ENCODE data around the gene WDR27.

Gene WDR27

DNA sequence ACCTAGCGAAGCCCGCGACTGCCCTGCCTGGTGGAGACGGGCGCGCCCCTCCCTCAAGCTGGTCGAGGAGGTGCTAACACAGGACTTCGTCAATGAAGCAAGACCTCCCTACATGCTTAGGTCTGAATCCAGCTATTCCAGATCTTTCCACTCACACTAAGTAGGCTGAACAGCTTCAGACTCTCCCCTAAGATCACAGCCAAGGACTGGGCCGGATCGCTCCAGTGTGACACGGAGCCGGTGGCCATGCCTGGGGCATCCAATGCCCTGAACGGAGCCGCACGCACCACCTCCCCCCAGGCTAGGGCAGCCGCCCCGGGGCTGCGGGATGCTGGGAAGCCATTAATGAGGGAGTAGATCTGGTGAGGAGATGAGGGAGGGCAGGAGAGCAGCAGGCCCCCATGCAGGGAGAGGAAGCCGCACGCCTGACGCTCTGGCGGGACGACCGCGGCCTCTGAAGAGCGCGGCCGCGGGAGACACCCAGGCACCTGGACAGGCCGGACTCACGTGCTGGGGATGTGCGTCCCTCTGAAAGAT lies 200.0 kb downstream of the WDR27 start (continued):
- TF ChIP-seq SCRT2 (tag by site-specific recombination; IDR thresholded peaks at IDR 0.05) (no peak), ZEB2 (tag by site-specific recombination; IDR thresholded peaks at IDR 0.05) (no peak), ZNF629 (tag by site-specific recombination; IDR thresholded peaks at IDR 0.05) (no peak), ZNF302 (tag by site-specific recombination; IDR thresholded peaks at IDR 0.05; ENCODE audit: low read depth) (no peak)

DNA sequence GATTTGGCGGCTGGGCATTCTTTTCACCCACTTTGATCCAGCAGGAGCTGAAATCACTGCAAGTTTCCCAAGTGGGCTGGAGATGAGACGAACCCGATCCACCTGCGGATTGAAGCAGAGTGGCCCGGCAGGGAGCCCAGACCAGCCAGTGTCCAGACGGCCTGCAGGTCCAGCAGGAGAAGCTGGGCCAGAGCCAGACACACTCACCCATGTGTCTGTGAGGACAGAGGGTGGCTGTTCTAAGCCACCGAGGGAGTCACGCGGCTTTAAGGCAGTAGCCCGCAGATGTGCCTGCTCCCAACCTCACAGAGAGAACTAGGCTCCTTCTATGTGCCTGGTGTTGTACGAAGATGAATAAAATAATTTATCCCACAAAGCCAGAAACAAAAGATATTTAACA lies 200.7 kb downstream of the WDR27 start:
- no peaks in the 10 kb centered on the region for H3K9me3 ChIP-seq (ENCODE audit: control insufficient read depth, insufficient read depth, low read depth, low read length)
- ChIA-PET CTCF (no interaction called here), POLR2A (no interaction called here)
- H3K4me3 ChIP-seq (ENCODE audit: low read depth, low read length) = no peak overlapping the region
- H3K27ac ChIP-seq (ENCODE audit: extremely low read depth, low read depth, low read length) = no peak overlapping the region
- H3K36me3 ChIP-seq (ENCODE audit: control insufficient read depth in 2 of 2, insufficient read depth in 1 of 2, low read length in 2 of 2) = no peaks in the 10 kb centered on the region
- H3K4me1 ChIP-seq (ENCODE audit: control insufficient read depth, insufficient read depth, low read length) = no peaks in the 10 kb centered on the region
- TF ChIP-seq, protein P1, sequence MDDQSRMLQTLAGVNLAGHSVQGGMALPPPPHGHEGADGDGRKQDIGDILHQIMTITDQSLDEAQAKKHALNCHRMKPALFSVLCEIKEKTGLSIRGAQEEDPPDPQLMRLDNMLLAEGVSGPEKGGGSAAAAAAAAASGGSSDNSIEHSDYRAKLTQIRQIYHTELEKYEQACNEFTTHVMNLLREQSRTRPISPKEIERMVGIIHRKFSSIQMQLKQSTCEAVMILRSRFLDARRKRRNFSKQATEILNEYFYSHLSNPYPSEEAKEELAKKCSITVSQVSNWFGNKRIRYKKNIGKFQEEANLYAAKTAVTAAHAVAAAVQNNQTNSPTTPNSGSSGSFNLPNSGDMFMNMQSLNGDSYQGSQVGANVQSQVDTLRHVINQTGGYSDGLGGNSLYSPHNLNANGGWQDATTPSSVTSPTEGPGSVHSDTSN (CRISPR knock-in tag; IDR thresholded peaks at IDR 0.05) = no peak
- TF ChIP-seq, protein P2, sequence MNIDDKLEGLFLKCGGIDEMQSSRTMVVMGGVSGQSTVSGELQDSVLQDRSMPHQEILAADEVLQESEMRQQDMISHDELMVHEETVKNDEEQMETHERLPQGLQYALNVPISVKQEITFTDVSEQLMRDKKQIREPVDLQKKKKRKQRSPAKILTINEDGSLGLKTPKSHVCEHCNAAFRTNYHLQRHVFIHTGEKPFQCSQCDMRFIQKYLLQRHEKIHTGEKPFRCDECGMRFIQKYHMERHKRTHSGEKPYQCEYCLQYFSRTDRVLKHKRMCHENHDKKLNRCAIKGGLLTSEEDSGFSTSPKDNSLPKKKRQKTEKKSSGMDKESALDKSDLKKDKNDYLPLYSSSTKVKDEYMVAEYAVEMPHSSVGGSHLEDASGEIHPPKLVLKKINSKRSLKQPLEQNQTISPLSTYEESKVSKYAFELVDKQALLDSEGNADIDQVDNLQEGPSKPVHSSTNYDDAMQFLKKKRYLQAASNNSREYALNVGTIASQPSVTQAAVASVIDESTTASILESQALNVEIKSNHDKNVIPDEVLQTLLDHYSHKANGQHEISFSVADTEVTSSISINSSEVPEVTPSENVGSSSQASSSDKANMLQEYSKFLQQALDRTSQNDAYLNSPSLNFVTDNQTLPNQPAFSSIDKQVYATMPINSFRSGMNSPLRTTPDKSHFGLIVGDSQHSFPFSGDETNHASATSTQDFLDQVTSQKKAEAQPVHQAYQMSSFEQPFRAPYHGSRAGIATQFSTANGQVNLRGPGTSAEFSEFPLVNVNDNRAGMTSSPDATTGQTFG (tag by site-specific recombination; IDR thresholded peaks at IDR 0.05; ENCODE audit: borderline replicate concordance) = no peak
- TF ChIP-seq ZFP69B (tag by site-specific recombination; IDR thresholded peaks at IDR 0.05) = no peak
- TF ChIP-seq ZNF140 (tag by site-specific recombination; IDR thresholded peaks at IDR 0.05) = no peak
- no peak for TF ChIP-seq KLF7 (tag by site-specific recombination; IDR thresholded peaks at IDR 0.05; ENCODE audit: borderline replicate concordance)
- TF ChIP-seq, protein P3, sequence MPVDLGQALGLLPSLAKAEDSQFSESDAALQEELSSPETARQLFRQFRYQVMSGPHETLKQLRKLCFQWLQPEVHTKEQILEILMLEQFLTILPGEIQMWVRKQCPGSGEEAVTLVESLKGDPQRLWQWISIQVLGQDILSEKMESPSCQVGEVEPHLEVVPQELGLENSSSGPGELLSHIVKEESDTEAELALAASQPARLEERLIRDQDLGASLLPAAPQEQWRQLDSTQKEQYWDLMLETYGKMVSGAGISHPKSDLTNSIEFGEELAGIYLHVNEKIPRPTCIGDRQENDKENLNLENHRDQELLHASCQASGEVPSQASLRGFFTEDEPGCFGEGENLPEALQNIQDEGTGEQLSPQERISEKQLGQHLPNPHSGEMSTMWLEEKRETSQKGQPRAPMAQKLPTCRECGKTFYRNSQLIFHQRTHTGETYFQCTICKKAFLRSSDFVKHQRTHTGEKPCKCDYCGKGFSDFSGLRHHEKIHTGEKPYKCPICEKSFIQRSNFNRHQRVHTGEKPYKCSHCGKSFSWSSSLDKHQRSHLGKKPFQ (tag by site-specific recombination; IDR thresholded peaks at IDR 0.05) = no peak
- TF ChIP-seq ZSCAN23 (tag by site-specific recombination; IDR thresholded peaks at IDR 0.05) = no peak

DNA sequence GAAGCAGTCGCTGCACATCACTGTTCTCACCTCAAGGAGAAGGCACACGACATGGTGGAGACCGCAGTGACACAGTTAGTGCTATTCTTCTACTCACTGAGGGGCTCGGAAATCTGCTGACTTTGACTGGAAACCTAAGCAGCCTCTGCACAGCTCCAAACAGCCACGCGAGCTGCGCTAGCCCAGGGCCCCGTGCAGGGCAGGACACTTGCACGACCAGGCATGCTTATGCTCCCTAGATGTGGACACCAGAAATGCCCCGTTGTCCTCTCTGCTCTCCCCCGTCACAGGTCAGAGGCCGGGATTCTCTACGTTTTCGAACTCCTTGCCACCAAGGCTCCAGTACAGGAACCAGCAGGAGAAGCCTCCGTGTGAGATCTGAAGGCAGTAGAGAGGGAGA lies 201.1 kb downstream of the WDR27 start:
- Histone ChIP-seq H3K9me3 (ENCODE audit: control insufficient read depth, insufficient read depth, low read depth, low read length) (no peaks in the 10 kb centered on the region), H3K36me3 (ENCODE audit: control insufficient read depth in 2 of 2, insufficient read depth in 1 of 2, low read length in 2 of 2) (no peaks in the 10 kb centered on the region), H3K4me1 (ENCODE audit: control insufficient read depth, insufficient read depth, low read length) (no peaks in the 10 kb centered on the region), H3K4me3 (ENCODE audit: low read depth, low read length) (no peak overlapping the region), H3K27ac (ENCODE audit: extremely low read depth, low read depth, low read length) (no peak overlapping the region)
- ChIA-PET POLR2A (no interaction called here), CTCF (interaction anchor here (0.7 kb wide), 1 partner anchor 14 kb away, joined by 3 read pairs; no protein-coding TSS in a partner anchor)
- TF ChIP-seq HOXD13 (CRISPR knock-in tag; IDR thresholded peaks at IDR 0.05; ENCODE audit: borderline replicate concordance) (no peak), ZNF664 (tag by site-specific recombination; IDR thresholded peaks at IDR 0.05) (no peak), ZNF311 (tag by site-specific recombination; IDR thresholded peaks at IDR 0.05; ENCODE audit: borderline replicate concordance) (no peak), IKZF3 (tag by site-specific recombination; IDR thresholded peaks at IDR 0.05) (no peak), SCRT2 (tag by site-specific recombination; IDR thresholded peaks at IDR 0.05) (no peak), ZNF266 (tag by site-specific recombination; IDR thresholded peaks at IDR 0.05; ENCODE audit: low read depth) (no peak), KLF16 (tag by site-specific recombination; IDR thresholded peaks at IDR 0.05) (no peak), GLI2 (tag by site-specific recombination; IDR thresholded peaks at IDR 0.05; ENCODE audit: borderline replicate concordance, low read depth) (no peak), HOXA7 (CRISPR knock-in tag; IDR thresholded peaks at IDR 0.05; ENCODE audit: borderline replicate concordance) (no peak), ZNF747 (tag by site-specific recombination; IDR thresholded peaks at IDR 0.05) (no peak), REPIN1 (tag by site-specific recombination; IDR thresholded peaks at IDR 0.05; ENCODE audit: low read depth) (no peak)
- TF ChIP-seq, protein P4, sequence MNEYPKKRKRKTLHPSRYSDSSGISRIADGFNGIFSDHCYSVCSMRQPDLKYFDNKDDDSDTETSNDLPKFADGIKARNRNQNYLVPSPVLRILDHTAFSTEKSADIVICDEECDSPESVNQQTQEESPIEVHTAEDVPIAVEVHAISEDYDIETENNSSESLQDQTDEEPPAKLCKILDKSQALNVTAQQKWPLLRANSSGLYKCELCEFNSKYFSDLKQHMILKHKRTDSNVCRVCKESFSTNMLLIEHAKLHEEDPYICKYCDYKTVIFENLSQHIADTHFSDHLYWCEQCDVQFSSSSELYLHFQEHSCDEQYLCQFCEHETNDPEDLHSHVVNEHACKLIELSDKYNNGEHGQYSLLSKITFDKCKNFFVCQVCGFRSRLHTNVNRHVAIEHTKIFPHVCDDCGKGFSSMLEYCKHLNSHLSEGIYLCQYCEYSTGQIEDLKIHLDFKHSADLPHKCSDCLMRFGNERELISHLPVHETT (tag by site-specific recombination; IDR thresholded peaks at IDR 0.05) = no peak
- TF ChIP-seq, protein P5, sequence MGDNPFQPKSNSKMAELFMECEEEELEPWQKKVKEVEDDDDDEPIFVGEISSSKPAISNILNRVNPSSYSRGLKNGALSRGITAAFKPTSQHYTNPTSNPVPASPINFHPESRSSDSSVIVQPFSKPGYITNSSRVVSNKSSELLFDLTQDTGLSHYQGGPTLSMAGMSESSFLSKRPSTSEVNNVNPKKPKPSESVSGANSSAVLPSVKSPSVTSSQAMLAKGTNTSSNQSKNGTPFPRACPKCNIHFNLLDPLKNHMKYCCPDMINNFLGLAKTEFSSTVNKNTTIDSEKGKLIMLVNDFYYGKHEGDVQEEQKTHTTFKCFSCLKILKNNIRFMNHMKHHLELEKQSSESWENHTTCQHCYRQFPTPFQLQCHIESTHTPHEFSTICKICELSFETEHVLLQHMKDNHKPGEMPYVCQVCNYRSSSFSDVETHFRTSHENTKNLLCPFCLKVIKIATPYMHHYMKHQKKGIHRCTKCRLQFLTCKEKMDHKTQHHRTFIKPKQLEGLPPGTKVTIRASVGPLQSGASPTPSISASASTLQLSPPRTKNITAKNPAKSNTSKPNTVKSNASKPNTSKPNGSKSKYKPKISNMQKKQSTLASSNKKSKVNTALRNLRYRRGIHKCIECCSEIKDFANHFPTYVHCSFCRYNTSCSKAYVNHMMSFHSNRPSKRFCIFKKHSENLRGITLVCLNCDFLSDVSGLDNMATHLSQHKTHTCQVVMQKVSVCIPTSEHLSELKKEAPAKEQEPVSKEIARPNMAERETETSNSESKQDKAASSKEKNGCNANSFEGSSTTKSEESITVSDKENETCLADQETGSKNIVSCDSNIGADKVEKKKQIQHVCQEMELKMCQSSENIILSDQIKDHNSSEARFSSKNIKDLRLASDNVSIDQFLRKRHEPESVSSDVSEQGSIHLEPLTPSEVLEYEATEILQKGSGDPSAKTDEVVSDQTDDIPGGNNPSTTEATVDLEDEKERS (tag by site-specific recombination; IDR thresholded peaks at IDR 0.05) = no peak

Data from HEK293 (cell line).